ENCODE data around the gene WNT5B.

Gene WNT5B

GRCh38 chr12:1628666-1629337 lies at the start of gene WNT5B:
TSS of gene WNT5B (plus strand) at chr12:1629231. CDS start at chr12:1631355, 2,124 bp downstream.
- Histone ChIP-seq H3K9me2 (replicated peaks; ENCODE audit: insufficient read depth, low read length) (no peaks in the 10 kb centered on the region), H3K4me3 (ENCODE audit: insufficient read depth, low read length, poor library complexity, severe bottlenecking) (peak within 1 kb of the TSS; percentile 30), H3K79me2 (ENCODE audit: insufficient read depth, low read length) (no peaks in the 10 kb centered on the region), H4K20me1 (ENCODE audit: low read depth, low read length) (no peaks in the 10 kb centered on the region), H3K9me3 (ENCODE audit: insufficient read depth, low read length) (no peaks in the 10 kb centered on the region), H3K27ac (ENCODE audit: low read depth, low read length) (no peak within 1 kb of the TSS), H3F3A (ENCODE audit: insufficient read depth) (no peaks in the 10 kb centered on the region), H3K9ac (ENCODE audit: low read length) (no peak within 1 kb of the TSS; the same call in 1 of the 2 replicates), H3K27me3 (ENCODE audit: low read length) (no peaks in the 10 kb centered on the region), H2AFZ (ENCODE audit: low read depth, low read length, severe bottlenecking) (no peak within 1 kb of the TSS), H3K36me3 (ENCODE audit: low read length) (no peaks in the 10 kb centered on the region), H3K4me2 (ENCODE audit: low read depth, low read length, poor library complexity, severe bottlenecking) (peak within 1 kb of the TSS; percentile 46)
- no peak for TF ChIP-seq EZH2phosphoT487 (conservative IDR thresholded peaks at IDR 0.05; ENCODE audit: low read length)
- TF ChIP-seq, protein P1, sequence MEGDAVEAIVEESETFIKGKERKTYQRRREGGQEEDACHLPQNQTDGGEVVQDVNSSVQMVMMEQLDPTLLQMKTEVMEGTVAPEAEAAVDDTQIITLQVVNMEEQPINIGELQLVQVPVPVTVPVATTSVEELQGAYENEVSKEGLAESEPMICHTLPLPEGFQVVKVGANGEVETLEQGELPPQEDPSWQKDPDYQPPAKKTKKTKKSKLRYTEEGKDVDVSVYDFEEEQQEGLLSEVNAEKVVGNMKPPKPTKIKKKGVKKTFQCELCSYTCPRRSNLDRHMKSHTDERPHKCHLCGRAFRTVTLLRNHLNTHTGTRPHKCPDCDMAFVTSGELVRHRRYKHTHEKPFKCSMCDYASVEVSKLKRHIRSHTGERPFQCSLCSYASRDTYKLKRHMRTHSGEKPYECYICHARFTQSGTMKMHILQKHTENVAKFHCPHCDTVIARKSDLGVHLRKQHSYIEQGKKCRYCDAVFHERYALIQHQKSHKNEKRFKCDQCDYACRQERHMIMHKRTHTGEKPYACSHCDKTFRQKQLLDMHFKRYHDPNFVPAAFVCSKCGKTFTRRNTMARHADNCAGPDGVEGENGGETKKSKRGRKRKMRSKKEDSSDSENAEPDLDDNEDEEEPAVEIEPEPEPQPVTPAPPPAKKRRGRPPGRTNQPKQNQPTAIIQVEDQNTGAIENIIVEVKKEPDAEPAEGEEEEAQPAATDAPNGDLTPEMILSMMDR (IDR thresholded peaks at IDR 0.05; ENCODE audit: insufficient read depth, low read length, poor library complexity, severe bottlenecking), result no peak

DNA sequence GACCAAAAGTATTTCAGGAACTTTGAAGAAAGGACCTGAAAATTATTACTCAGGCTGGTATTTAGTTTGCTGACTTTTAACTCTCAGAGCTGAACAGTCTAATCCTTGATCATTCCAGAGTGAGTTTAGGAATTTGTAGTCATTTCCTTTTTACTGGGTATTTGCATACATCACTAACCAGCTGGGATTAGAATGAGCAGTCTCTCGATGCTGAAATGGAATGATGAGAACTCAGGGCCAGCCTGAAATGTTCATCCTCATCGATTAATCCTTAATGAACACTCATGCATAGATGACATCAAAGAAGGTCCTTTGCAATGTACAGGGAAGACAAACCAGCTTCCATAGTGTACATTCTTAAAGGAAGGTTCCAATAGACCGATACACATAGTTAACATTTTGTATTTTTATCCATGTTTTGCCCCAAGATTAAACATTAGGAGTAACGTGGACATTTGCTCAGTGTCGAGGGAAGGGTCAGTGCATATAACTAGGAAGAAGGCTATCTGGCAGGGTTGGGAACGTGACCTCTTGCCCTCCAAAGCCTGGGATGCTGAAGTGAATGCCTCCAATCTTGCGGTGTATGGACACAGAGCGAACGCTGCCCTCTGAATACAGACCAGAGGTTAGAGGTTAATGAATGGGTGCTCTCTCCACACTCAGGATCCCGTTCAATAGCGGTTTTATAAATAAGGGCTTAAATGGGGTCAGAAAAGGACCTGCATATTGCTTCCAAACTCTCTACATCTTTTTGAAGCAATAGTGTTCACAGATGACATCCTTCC lies 49.2 kb upstream of the WNT5B start:
- H3K79me2 ChIP-seq (ENCODE audit: insufficient read depth, low read length), result no peaks in the 10 kb centered on the region
- no peak overlapping the region for H3K9ac ChIP-seq (ENCODE audit: low read length)
- H3K27ac ChIP-seq (ENCODE audit: low read depth, low read length), result no peak overlapping the region
- H3K4me3 ChIP-seq (ENCODE audit: insufficient read depth, low read length, poor library complexity, severe bottlenecking), result no peak overlapping the region
- no peak overlapping the region for H2AFZ ChIP-seq (ENCODE audit: low read depth, low read length, severe bottlenecking)
- H4K20me1 ChIP-seq (ENCODE audit: low read depth, low read length), result no peaks in the 10 kb centered on the region
- H3F3A ChIP-seq (ENCODE audit: insufficient read depth), result no peaks in the 10 kb centered on the region
- TF ChIP-seq EZH2phosphoT487 (conservative IDR thresholded peaks at IDR 0.05; ENCODE audit: low read length), result no peak
- TF ChIP-seq, protein P1 (IDR thresholded peaks at IDR 0.05; ENCODE audit: insufficient read depth, low read length, poor library complexity, severe bottlenecking), result no peak
- H3K9me2 ChIP-seq (replicated peaks; ENCODE audit: insufficient read depth, low read length), result no peaks in the 10 kb centered on the region
- no peaks in the 10 kb centered on the region for H3K27me3 ChIP-seq (ENCODE audit: low read length)
- no peaks in the 10 kb centered on the region for H3K36me3 ChIP-seq (ENCODE audit: low read length)
- no peaks in the 10 kb centered on the region for H3K9me3 ChIP-seq (ENCODE audit: insufficient read depth, low read length)
- H3K4me2 ChIP-seq (ENCODE audit: low read depth, low read length, poor library complexity, severe bottlenecking), result no peak overlapping the region

DNA sequence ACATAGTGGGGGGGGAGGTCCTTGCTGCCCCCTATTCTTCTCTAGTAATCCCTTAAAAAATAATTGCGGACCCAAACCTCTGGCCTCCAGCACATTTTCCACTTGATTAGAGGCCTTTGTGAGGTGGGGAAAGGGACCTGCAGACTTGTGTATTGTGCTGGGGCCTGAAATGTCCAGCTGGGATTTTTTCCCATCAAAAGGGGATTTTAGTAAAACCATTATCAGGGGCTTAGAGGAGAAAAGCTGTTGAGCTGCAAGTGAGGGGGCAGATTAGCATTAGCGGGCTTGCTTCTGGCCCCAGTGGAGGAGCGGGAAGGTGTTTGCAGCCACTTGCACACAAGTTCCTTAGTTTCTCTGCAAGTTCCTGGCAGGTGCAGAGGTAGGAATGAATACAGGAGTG lies 48.5 kb upstream of the WNT5B start:
- H3K9me3 ChIP-seq (ENCODE audit: insufficient read depth, low read length), result no peaks in the 10 kb centered on the region
- 0 out of 2 replicates have a peak, but pooled peaks cover 2% of the 10 kb centered on the region for H3F3A ChIP-seq (ENCODE audit: insufficient read depth)
- H3K79me2 ChIP-seq (ENCODE audit: insufficient read depth, low read length), result no peaks in the 10 kb centered on the region
- H3K27me3 ChIP-seq (ENCODE audit: low read length), result no peaks in the 10 kb centered on the region
- no peak overlapping the region for H3K4me3 ChIP-seq (ENCODE audit: insufficient read depth, low read length, poor library complexity, severe bottlenecking)
- H3K36me3 ChIP-seq (ENCODE audit: low read length), result no peaks in the 10 kb centered on the region
- TF ChIP-seq, protein P1 (IDR thresholded peaks at IDR 0.05; ENCODE audit: insufficient read depth, low read length, poor library complexity, severe bottlenecking), result no peak
- TF ChIP-seq EZH2phosphoT487 (conservative IDR thresholded peaks at IDR 0.05; ENCODE audit: low read length), result no peak
- H4K20me1 ChIP-seq (ENCODE audit: low read depth, low read length), result no peaks in the 10 kb centered on the region
- H3K27ac ChIP-seq (ENCODE audit: low read depth, low read length), result no peak overlapping the region
- H3K4me2 ChIP-seq (ENCODE audit: low read depth, low read length, poor library complexity, severe bottlenecking), result no peak overlapping the region
- H2AFZ ChIP-seq (ENCODE audit: low read depth, low read length, severe bottlenecking), result no peak overlapping the region
- H3K9ac ChIP-seq (ENCODE audit: low read length), result no peak overlapping the region
- H3K9me2 ChIP-seq (replicated peaks; ENCODE audit: insufficient read depth, low read length), result no peaks in the 10 kb centered on the region
